ENCODE data around the gene DLG2.

- TF ChIP-seq REST (IDR thresholded peaks at IDR 0.05; ENCODE audit: insufficient replicate concordance, low read depth) (no peak), POLR2AphosphoS5 (IDR thresholded peaks at IDR 0.05; ENCODE audit: low read depth) (no peak), CTCF (IDR thresholded peaks at IDR 0.05; ENCODE audit: insufficient read depth, low read length) (no peak)
Observed at GRCh38 chr11:83648610-83649527, 1978.3 kb downstream of the DLG2 start.
